Spleen (tissue), 7 donors: ENCODE data around the gene NIP7.

ENCODE experiments used
- CTCF ChIP-seq, 11 experiments: fragments of 200-600 bp in 7 of 11; fragments of 450-650 bp in 4 of 11; sonication (generic) in 4 of 11; IDR thresholded peaks in 8 of 11; conservative IDR thresholded peaks in 3 of 11; 1 replicate in 7 of 11; 2 replicates in 4 of 11; pipeline versions ENCODE4 v1.4.0 to v1.8.0; 2016 to 2021; ENCODE audit warnings: antibody characterized with exemption in 11 of 11, inconsistent platforms in 4 of 11, mild to moderate bottlenecking in 1 of 11
- POLR2A ChIP-seq, 3 donors: fragments of 450-650 bp; IDR thresholded peaks; one replicate each; pipeline ENCODE4 v1.5.1; 2017; ENCODE audit warnings: antibody characterized with exemption in 3 of 3, mild to moderate bottlenecking in 1 of 3
- POLR2AphosphoS5 ChIP-seq, 3 donors: sonication (generic); formaldehyde crosslinking; IDR thresholded peaks; one replicate each; pipeline ENCODE4 v1.5.1; 2017; ENCODE audit warnings: antibody characterized with exemption in 3 of 3
- donor health status: DM: no; HTN: no; CAD: no; lungs with moderate emphysema.
- donor health status: DM: no; HTN: no; CAD: no.
- donor health status: DM: no; HTN: no; CAD: no.

- TF ChIP-seq CTCF (IDR thresholded peaks at IDR 0.05 in 8 of 11, conservative IDR thresholded peaks at IDR 0.05 in 3 of 11) (no peak), POLR2AphosphoS5 (IDR thresholded peaks at IDR 0.05) (no peak), POLR2A (IDR thresholded peaks at IDR 0.05) (no peak)
Observed at GRCh38 chr16:69301861-69302260, 37.7 kb upstream of the NIP7 start.
